Fibroblast of pulmonary artery (primary cell): ENCODE results near the gene RASEF.

Experiments
- DNase-seq: peaks from one replicate; pipeline ENCODE4 v3.0.0-alpha.2; 2010; ENCODE audit warnings: low read depth
- H3K4me3 ChIP-seq: replicated peaks from 2 replicates; pipeline ENCODE4 v1.5.1; 2011; ENCODE audit warnings: low read depth, mild to moderate bottlenecking, control low read depth, low read length, moderate library complexity
- CTCF ChIP-seq: IDR thresholded peaks from 2 replicates; pipeline ENCODE4 v1.5.1; 2011; ENCODE audit warnings: mild to moderate bottlenecking, control low read depth, low read length, inconsistent platforms; ENCODE audit errors: missing control alignments

The RASEF gene

GRCh38 chr9:83035143-83035542, 27.8 kb downstream of the RASEF start:
- no peak for DNase-seq
- H3K4me3 ChIP-seq, result no peak overlapping the region

GRCh38 chr9:83034587-83034986, 28.4 kb downstream of the RASEF start:
- DNase-seq, result no peak
- no peak for TF ChIP-seq CTCF
- H3K4me3 ChIP-seq, result no peak overlapping the region

More at GRCh38 chr9:83035143-83035542, 27.8 kb downstream of the RASEF start:
- TF ChIP-seq CTCF, result no peak

- no peak for DNase-seq
- TF ChIP-seq CTCF, result no peak
- no peak overlapping the region for H3K4me3 ChIP-seq
These were observed 28.9 kb downstream of the RASEF start for GRCh38 chr9:83034026-83034425.

GRCh38 chr9:83032065-83032625, 30.8 kb downstream of the RASEF start:
- no peak for TF ChIP-seq CTCF
- H3K4me3 ChIP-seq, result no peak overlapping the region
- DNase-seq, result no peak

GRCh38 chr9:83030391-83031107, 32.4 kb downstream of the RASEF start:
- H3K4me3 ChIP-seq, result no peak overlapping the region
- no peak for TF ChIP-seq CTCF
- DNase-seq, result no peak

- DNase-seq, result no peak
- H3K4me3 ChIP-seq, result no peak overlapping the region
- no peak for TF ChIP-seq CTCF
These were observed 33.3 kb downstream of the RASEF start for GRCh38 chr9:83029531-83030137.
